Stimulated activated memory B cell treated with anti-CD40 and anti-IgM and Interleukin-4, amounts not matched to agents 10 μg/mL and 1 μg/mL and 100 μg/mL, for 72 hours (primary cell): ENCODE results near the gene RNF113B.

ENCODE experiments used
- ATAC-seq: fragments of 150-1000 bp; cut with Tn5 transposase; 2 replicates; pipeline ENCODE4 v1.10.0; 2021
- H3K27ac Mint-ChIP-seq: one replicate; pipeline ENCODE4 v1.8.0; 2022; ENCODE audit warnings: mild to moderate bottlenecking, mixed read lengths
- H3K27me3 Mint-ChIP-seq: one replicate; pipeline ENCODE4 v1.8.0; 2022; ENCODE audit warnings: mixed read lengths
- H3K36me3 Mint-ChIP-seq: one replicate; pipeline ENCODE4 v1.8.0; 2022; ENCODE audit warnings: mixed read lengths
- H3K4me1 Mint-ChIP-seq: one replicate; pipeline ENCODE4 v1.8.0; 2022; ENCODE audit warnings: mixed read lengths
- H3K4me3 Mint-ChIP-seq: one replicate; pipeline ENCODE4 v1.8.0; 2022; ENCODE audit warnings: mild to moderate bottlenecking, moderate library complexity, mixed read lengths
- H3K9me3 Mint-ChIP-seq: one replicate; pipeline ENCODE4 v1.8.0; 2022; ENCODE audit warnings: mixed read lengths

Gene RNF113B

DNA sequence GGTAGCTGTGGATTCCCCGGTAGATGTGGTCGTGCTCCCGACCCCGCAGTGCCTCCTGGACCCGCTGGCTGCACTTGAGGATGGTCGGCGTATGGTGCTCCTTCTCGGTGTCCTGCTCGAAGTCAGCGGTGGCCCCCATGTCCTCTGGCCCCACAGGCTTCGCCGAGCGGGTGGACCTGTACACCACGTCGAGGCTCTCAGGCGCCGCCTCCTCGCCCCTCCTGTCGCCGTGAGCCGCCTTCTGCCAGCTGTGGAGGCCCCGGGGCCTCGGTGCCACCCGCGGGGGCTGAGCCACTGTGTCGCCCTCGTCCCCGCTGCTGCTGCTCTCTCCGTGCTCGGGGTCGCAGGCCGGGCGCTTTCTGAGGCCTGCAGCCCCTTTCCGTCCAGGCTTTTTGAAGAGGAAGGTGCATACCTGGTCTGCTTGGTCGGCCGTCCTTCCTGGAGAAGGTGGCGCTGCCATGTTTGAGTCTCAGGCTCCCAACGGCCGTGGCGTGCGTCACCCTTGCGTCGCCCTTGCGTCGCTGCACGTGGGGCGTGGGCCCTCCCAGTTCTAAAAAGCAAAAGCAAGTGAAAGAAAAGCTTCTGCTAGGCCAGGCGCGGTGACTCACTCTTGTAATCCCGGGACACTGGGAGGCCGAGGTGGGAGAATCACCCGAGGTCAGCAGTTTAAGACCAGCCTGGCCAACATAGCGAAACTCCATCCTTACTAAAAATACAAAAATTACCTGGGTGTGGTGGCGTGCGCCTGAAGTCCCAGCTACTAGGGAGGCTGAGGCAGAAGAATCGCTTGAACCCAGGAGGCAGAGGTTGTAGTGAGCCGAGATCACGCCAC, at the start of gene RNF113B:
Gene RNF113B (minus strand): TSS at position 493 of the 832 bp plus-strand sequence. CDS start 33 bp downstream, at position 460.
- H3K27me3 Mint-ChIP-seq = peaks cover 9% of the 10 kb centered on the region
- H3K27ac Mint-ChIP-seq = no peak within 1 kb of the TSS
- H3K4me1 Mint-ChIP-seq = no peaks in the 10 kb centered on the region
- ATAC-seq = no peak
- no peaks in the 10 kb centered on the region for H3K36me3 Mint-ChIP-seq
- no peak within 1 kb of the TSS for H3K4me3 Mint-ChIP-seq
- H3K9me3 Mint-ChIP-seq = no peaks in the 10 kb centered on the region

DNA sequence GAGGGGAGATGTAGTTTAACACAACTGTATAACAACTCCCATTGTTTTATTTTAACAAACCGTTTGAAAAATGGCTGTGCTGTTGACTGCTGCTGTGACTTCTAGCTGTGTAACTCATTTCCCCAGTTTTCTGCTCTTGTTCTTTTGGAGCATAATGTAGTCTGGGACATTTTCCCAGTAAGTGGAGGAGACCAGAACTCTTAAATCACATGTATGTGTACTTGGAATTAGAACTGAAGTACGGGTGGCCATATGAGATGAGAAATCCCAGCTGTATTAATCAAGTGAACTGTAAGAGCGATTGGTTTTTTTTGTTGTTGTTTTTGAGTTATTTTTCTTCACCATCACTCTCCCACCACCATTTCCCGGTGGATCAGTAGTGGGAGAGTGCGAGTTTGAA, 49.4 kb upstream of the RNF113B start:
- H3K4me3 Mint-ChIP-seq = no peak overlapping the region
- H3K36me3 Mint-ChIP-seq = no peaks in the 10 kb centered on the region
- no peaks in the 10 kb centered on the region for H3K9me3 Mint-ChIP-seq
- peaks cover 16% of the 10 kb centered on the region for H3K27me3 Mint-ChIP-seq
- H3K4me1 Mint-ChIP-seq = no peaks in the 10 kb centered on the region
- no peak for ATAC-seq
- H3K27ac Mint-ChIP-seq = no peak overlapping the region

DNA sequence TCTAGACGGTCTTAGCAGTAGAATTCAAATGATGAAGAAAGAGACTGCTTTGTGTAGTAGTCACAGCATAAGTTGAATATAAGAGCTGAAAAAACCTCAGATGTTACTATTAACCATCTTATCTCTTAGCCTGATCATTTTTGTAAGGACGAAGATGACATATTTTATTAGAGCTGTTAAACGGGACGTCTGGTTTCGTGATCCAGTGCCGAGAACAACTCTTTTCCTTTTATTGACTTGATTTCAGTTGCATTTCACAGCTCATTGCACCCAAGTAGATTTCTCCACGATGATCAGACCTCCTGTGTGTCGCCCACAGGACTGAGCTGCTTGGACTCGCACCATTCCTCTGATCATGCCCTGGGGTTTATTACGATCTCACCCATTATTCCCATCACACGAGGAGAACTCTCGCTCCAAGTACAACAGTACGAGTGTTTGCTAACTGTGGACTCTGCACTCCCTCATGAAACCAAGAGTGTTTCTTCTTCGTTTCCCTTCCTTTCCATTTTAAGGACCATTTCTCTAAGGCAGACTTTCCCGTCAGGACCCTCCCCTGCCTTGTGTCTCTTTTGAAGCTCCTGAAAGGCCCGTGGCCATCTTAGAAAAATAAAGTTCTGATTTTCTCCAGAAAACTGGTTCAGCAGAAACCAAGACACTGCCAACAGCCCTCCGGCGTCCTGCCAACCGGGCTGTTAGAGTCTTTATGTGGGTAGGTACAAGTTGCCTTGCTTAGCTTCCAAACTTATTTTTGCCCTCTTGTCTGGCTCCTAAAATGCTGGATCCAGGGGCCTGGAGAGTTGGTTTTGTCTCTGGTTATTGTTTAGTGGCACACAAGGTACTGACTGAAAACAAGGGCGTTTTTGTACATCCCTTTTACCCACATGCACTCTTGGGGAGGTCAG, 48.2 kb upstream of the RNF113B start:
- Mint-ChIP-seq H3K27ac (no peak overlapping the region), H3K36me3 (no peaks in the 10 kb centered on the region), H3K4me1 (no peaks in the 10 kb centered on the region), H3K4me3 (no peak overlapping the region), H3K27me3 (peaks cover 16% of the 10 kb centered on the region), H3K9me3 (no peaks in the 10 kb centered on the region)
- no peak for ATAC-seq

DNA sequence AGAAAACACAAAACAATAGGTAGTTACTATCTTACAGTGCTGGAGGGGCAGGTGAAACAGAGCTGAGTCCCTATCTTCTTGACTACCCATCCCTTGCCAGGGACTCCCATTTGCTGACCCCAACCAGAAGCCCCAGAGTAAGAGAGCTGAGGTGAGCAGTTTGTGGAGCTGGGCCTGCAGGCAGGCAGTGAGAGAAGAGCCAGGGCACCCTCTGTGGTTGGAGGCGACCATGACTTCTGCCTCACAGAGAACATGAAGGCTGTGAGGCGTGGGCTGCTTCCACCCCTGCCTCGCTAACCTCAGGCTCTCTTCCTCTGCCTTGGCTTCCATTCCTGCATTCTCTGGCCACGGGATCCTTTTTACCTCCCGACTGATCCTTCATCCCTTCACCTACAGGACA, 47.5 kb upstream of the RNF113B start:
- Mint-ChIP-seq H3K9me3 (no peaks in the 10 kb centered on the region), H3K36me3 (no peaks in the 10 kb centered on the region), H3K27ac (no peak overlapping the region), H3K27me3 (peaks cover 16% of the 10 kb centered on the region), H3K4me3 (no peak overlapping the region), H3K4me1 (no peaks in the 10 kb centered on the region)
- peak; percentile 27 for ATAC-seq

DNA sequence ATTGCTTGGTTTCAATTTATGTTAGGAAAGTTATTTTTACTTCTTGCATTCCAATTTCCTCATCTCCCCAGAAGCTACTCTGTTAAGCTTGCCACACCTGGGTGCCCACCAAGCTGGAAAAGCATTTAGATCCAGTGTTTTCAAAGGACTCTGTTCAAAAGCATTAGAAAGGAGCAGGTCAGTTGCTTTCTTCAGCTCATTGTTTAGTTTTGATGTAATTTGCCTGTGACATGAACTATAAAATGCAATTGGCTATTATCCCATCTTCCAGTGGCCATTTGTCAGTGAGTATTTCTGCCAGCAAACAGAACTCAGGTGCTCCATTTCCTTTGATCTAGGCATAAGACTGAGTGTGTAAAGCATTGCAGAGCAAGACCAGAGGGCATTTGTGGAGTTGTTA, 46.7 kb upstream of the RNF113B start:
- ATAC-seq = no peak
- Mint-ChIP-seq H3K9me3 (no peaks in the 10 kb centered on the region), H3K27me3 (peaks cover 16% of the 10 kb centered on the region), H3K36me3 (no peaks in the 10 kb centered on the region), H3K27ac (no peak overlapping the region), H3K4me1 (no peaks in the 10 kb centered on the region), H3K4me3 (no peak overlapping the region)

DNA sequence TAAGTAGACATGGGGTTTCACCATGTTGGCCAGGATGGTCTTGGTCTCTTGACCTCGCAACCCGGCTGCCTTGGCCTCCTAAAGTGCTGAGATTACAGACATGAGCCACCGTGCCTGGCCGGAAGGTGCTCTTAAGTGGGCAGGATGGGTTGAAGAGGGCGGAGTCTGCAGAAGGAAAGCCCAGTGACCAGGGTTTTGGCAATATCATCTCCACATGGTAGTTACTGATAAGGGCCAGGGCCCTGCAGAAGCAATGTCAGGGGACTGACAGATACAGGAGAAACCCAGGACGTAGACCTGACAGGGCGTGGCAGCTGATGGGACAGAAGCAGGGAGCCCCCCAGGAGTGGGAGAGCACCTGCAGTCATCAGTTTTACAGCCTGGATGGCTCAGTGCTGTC, 45.7 kb upstream of the RNF113B start:
- Mint-ChIP-seq H3K27me3 (peaks cover 16% of the 10 kb centered on the region), H3K9me3 (no peaks in the 10 kb centered on the region), H3K36me3 (no peaks in the 10 kb centered on the region), H3K4me1 (no peaks in the 10 kb centered on the region), H3K4me3 (no peak overlapping the region), H3K27ac (no peak overlapping the region)
- no peak for ATAC-seq

DNA sequence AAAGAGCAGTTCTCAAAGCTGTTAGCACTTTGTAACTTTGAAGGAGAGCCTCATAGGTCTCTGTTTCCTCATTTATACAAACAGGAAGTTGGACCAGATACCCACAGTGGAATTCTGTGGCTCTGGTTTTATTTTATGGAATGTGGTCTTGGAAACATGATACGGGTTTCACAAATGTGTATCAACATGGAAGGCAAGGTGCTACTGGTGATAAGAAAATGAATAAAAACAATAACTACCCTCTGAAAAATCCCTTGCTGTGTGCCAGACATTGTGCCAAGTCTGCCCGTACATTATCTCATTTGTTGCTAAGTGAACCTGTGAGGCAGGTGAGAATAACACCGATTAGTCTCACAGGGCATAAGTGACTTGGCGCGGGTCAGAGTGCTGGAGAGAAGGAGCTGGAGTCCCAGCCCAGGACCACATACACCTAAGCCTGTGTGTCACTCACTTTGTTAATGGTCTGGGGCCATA, 45.0 kb upstream of the RNF113B start:
- Mint-ChIP-seq H3K4me1 (peaks cover under 1% of the 10 kb centered on the region), H3K4me3 (no peak overlapping the region), H3K9me3 (no peaks in the 10 kb centered on the region), H3K27me3 (peaks cover 17% of the 10 kb centered on the region), H3K36me3 (no peaks in the 10 kb centered on the region), H3K27ac (no peak overlapping the region)
- ATAC-seq = no peak

DNA sequence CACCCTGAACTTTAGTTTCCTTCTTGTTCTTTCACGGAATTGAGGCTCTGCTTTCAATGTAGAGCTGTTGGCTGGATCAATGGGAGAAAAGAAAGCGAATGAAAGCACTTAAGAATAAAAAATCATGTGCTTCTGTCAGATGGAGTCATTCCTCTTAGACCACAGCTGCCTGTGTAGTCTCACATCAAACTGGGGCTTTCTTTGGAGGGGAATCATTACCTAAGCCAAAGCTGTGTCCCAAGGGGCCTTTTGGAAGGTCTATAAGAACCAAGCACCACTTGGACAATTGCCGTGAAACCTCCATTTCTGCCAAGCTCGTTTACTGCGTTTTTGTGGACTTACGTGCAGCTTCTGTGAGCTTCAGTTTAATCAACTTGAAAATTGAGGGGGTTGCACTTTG, 44.2 kb upstream of the RNF113B start:
- Mint-ChIP-seq H3K9me3 (no peaks in the 10 kb centered on the region), H3K4me1 (peaks cover 6% of the 10 kb centered on the region), H3K27ac (no peak overlapping the region), H3K4me3 (no peak overlapping the region), H3K36me3 (no peaks in the 10 kb centered on the region), H3K27me3 (peaks cover 16% of the 10 kb centered on the region)
- no peak for ATAC-seq

DNA sequence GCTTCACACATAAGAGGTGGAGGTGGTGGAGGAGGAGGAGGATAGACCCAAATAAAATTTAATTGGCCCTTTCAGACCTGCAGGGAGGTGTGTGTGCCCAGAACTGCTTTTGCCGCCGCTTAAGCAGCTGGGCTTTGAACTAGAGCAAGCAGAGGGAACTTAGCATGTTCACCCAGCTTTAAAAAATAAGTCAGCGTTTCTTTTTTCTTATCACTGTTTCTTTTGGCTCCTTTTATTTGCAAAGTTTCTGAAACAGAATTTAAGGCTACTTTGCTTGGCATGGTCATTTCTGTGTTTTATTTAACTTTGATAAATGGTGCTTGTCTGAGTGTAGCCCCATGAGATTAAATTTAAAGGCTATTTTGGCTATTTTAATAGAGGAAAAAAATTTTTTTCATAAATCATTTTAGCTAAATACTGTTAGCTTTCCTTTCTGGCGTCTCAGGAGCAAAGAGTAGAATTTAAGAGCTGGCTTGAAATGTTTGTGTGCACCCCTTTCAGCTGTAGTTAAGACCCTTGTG, 43.3 kb upstream of the RNF113B start:
- ATAC-seq = no peak
- Mint-ChIP-seq H3K36me3 (no peaks in the 10 kb centered on the region), H3K4me1 (peaks cover 6% of the 10 kb centered on the region), H3K4me3 (no peak overlapping the region), H3K27ac (no peak overlapping the region), H3K9me3 (no peaks in the 10 kb centered on the region), H3K27me3 (peaks cover 14% of the 10 kb centered on the region)

DNA sequence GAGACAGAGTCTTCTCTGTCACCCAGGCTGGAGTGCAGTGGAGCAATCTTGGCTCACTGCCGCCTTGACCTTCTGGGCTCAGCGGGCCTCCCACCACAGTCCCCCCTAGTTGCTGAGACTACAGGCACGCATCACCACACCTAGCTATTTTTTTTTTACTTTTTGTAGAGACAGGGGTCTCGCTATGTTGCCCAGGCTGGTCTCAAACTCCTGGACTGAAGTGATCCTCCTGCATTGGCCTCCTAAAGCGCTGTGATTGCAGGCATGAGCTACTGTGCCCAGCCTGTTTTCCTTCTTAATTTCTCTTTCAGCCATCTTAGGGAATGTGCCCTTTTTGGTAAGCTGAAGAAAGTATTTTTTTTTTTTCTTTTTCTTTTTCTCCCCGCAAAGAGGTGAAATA, 42.6 kb upstream of the RNF113B start:
- H3K9me3 Mint-ChIP-seq = no peaks in the 10 kb centered on the region
- peaks cover 11% of the 10 kb centered on the region for H3K27me3 Mint-ChIP-seq
- no peak overlapping the region for H3K27ac Mint-ChIP-seq
- no peaks in the 10 kb centered on the region for H3K36me3 Mint-ChIP-seq
- peaks cover 6% of the 10 kb centered on the region for H3K4me1 Mint-ChIP-seq
- no peak overlapping the region for H3K4me3 Mint-ChIP-seq
- no peak for ATAC-seq

DNA sequence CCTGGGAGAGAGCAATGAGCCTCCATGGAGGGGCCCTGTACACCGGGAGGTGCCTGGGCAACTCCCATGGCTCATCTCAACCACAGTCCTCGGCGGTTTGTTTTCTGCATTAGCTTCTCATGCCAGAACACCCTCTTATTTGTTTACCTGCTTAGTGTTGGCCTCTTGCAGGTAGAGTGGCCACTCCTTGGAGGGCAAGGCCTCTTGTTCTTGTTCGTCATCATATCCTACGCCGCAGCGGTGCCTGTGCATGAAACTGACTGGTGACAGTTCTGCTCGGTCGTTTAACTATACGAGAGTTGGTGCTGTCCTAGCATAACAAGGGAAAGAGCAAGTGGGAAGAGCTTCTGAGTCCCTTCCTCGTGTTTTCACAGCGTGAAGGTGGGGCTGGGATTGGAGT, 40.5 kb upstream of the RNF113B start:
- no peak overlapping the region for H3K27ac Mint-ChIP-seq
- H3K9me3 Mint-ChIP-seq = no peaks in the 10 kb centered on the region
- no peak for ATAC-seq
- H3K36me3 Mint-ChIP-seq = no peaks in the 10 kb centered on the region
- H3K4me1 Mint-ChIP-seq = peaks cover 6% of the 10 kb centered on the region
- no peak overlapping the region for H3K4me3 Mint-ChIP-seq
- H3K27me3 Mint-ChIP-seq = peaks cover 8% of the 10 kb centered on the region

DNA sequence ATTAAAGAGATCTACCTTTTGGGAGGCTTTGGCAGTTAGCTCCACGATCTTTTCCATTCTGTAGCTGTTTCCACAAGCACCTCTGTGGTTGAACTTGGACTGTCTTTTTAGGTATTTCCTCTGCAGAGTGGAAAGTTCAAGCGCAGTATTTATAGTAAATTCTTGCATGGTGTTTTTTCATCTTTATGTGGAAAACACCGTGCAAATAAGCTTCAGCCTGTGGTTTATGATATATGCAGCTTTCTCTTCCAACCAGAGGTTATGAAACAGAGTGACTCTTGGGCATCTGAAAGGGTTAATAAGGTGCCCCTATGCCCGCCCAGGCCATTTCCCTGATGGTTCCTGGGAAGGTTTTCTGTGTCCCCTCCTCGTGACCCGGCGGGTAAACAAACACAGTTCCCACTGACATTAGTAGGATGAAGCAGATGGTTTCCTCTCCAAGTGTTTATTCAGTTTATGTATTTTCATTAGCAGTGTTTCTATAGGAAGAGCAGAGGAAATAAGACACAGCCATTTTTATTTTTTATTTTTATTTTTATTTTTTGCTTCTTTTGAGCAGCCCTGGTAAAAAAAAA, 39.7 kb upstream of the RNF113B start:
- Mint-ChIP-seq H3K36me3 (no peaks in the 10 kb centered on the region), H3K4me1 (peaks cover 6% of the 10 kb centered on the region), H3K27me3 (peaks cover 8% of the 10 kb centered on the region), H3K27ac (no peak overlapping the region), H3K9me3 (no peaks in the 10 kb centered on the region), H3K4me3 (no peak overlapping the region)
- ATAC-seq = no peak

DNA sequence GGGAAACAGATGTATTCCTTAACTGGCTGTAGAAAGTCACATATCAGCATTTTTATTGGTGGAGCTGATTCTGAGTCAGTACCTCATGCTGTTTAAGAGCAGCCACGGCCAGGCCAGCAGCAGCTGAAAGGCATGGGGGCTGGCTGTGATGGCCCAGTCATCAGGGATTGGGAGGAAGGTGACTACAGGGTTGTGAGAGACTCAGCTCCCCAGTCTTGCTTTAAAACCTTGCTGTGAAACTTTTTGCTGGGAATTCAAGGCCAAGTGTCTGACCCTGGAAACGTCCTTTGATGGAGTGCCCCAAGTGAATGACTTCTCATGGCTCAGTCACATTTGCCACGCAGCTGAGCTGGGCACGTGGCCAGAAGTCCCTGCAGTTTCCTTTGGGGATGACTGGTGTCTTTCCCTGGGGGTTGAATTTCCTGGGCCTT, 39.1 kb upstream of the RNF113B start:
- H3K27ac Mint-ChIP-seq = no peak overlapping the region
- H3K4me1 Mint-ChIP-seq = peaks cover 6% of the 10 kb centered on the region
- H3K9me3 Mint-ChIP-seq = no peaks in the 10 kb centered on the region
- H3K36me3 Mint-ChIP-seq = no peaks in the 10 kb centered on the region
- ATAC-seq = no peak
- no peak overlapping the region for H3K4me3 Mint-ChIP-seq
- H3K27me3 Mint-ChIP-seq = peaks cover 8% of the 10 kb centered on the region

DNA sequence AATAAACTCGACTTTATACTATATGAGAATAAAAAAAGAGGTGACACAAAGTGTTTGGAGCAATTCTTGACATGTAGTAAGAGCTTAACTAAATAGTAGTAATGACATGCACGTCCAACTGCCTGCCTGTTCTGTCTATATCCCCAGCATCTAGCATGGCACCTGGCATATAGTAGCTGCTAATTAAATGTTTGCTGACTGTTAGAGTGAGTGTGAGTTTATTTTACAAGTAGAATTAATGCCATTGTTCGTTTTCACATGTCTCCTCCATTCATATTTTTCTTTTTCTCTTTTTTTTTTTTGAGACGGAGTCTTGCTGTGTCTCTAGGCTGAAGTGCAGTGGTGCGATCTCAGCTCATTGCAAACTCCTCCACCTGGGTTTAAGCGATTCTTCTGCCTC, 38.4 kb upstream of the RNF113B start:
- Mint-ChIP-seq H3K36me3 (no peaks in the 10 kb centered on the region), H3K27ac (no peak overlapping the region), H3K4me1 (peaks cover 6% of the 10 kb centered on the region), H3K27me3 (peaks cover 8% of the 10 kb centered on the region), H3K4me3 (no peak overlapping the region), H3K9me3 (no peaks in the 10 kb centered on the region)
- no peak for ATAC-seq

DNA sequence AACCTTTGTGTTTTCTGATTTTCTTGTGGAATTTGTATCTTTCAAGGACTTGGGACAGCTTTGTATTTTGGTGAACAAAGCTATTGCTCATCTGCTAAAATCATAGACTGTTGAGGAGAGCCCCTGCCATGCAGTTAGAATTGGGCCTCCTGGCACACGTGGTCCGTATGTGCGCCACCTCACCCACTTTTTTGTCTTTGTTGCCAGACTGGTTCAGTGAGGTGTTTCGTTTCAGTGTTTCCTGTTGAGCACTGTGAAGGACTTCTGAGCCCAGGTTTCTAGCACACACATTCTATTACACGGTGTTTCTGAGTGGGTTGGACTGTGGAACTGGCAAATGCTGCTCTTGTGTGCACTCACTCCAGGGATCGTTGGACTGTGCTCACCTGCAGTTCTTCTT, 37.6 kb upstream of the RNF113B start:
- H3K9me3 Mint-ChIP-seq = no peaks in the 10 kb centered on the region
- H3K27ac Mint-ChIP-seq = no peak overlapping the region
- no peak for ATAC-seq

More for the DNA sequence above, 37.6 kb upstream of the RNF113B start:
- peaks cover 6% of the 10 kb centered on the region for H3K4me1 Mint-ChIP-seq
- H3K36me3 Mint-ChIP-seq = no peaks in the 10 kb centered on the region
- peaks cover 8% of the 10 kb centered on the region for H3K27me3 Mint-ChIP-seq
- no peak overlapping the region for H3K4me3 Mint-ChIP-seq
